ENCODE data around the gene TUBGCP6. TPM values are rescaled to one million over a fixed set of nuclear protein-coding genes. Genes with fewer than 3 reads are reported as not detected.

TUBGCP6 gene
- polyA plus RNA-seq, 1 experiment: 8.5 TPM

GRCh38 chr22:50186181-50186714 is 58.6 kb downstream of the TUBGCP6 start:
- no peak for DNase-seq (ENCODE audit: low read depth, low spot score)
- H3K4me3 ChIP-seq (ENCODE audit: low read depth, low read length): peak overlapping the region; percentile 67
- no peaks in the 10 kb centered on the region; the same call in 1 of the 2 replicates for H3K9me3 ChIP-seq (ENCODE audit: control insufficient read depth, insufficient read depth, low read length)
- ChIA-PET CTCF (interaction anchor here (0.7 kb wide), 1 partner anchor 38 kb away, joined by 3 read pairs; no protein-coding TSS in a partner anchor), POLR2A (interaction anchor here (0.6 to 0.7 kb wide), 2 partner anchors 205 to 224 kb away, joined by 4 read pairs; no protein-coding TSS in a partner anchor)
- no peak overlapping the region for H3K27ac ChIP-seq (ENCODE audit: low read depth, low read length)
- TF ChIP-seq, protein P1, sequence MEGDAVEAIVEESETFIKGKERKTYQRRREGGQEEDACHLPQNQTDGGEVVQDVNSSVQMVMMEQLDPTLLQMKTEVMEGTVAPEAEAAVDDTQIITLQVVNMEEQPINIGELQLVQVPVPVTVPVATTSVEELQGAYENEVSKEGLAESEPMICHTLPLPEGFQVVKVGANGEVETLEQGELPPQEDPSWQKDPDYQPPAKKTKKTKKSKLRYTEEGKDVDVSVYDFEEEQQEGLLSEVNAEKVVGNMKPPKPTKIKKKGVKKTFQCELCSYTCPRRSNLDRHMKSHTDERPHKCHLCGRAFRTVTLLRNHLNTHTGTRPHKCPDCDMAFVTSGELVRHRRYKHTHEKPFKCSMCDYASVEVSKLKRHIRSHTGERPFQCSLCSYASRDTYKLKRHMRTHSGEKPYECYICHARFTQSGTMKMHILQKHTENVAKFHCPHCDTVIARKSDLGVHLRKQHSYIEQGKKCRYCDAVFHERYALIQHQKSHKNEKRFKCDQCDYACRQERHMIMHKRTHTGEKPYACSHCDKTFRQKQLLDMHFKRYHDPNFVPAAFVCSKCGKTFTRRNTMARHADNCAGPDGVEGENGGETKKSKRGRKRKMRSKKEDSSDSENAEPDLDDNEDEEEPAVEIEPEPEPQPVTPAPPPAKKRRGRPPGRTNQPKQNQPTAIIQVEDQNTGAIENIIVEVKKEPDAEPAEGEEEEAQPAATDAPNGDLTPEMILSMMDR (IDR thresholded peaks at IDR 0.05; ENCODE audit: low read depth, low read length): no peak
- H3K27me3 ChIP-seq (ENCODE audit: control insufficient read depth, insufficient read depth, low read length): no peaks in the 10 kb centered on the region

GRCh38 chr22:50185375-50186087 is 59.3 kb downstream of the TUBGCP6 start, which contains the start of gene TRABD:
Gene TRABD (plus strand): TSS chr22:50185913. CDS start chr22:50193061, 7,148 bp downstream.
- Histone ChIP-seq H3K9me3 (ENCODE audit: control insufficient read depth, insufficient read depth, low read length) (no peaks in the 10 kb centered on the region; the same call in 1 of the 2 replicates), H3K27ac (ENCODE audit: low read depth, low read length) (no peak within 1 kb of the TSS), H3K4me3 (ENCODE audit: low read depth, low read length) (peak within 1 kb of the TSS; percentile 67), H3K27me3 (ENCODE audit: control insufficient read depth, insufficient read depth, low read length) (no peaks in the 10 kb centered on the region)
- TF ChIP-seq, protein P1 (IDR thresholded peaks at IDR 0.05; ENCODE audit: low read depth, low read length): no peak
- ChIA-PET CTCF (no interaction called here), POLR2A (interaction anchor here (0.6 kb wide), 1 partner anchor 249 kb away, joined by 3 read pairs; no protein-coding TSS in a partner anchor)
- DNase-seq (ENCODE audit: low read depth, low spot score): peak; percentile 56

DNA sequence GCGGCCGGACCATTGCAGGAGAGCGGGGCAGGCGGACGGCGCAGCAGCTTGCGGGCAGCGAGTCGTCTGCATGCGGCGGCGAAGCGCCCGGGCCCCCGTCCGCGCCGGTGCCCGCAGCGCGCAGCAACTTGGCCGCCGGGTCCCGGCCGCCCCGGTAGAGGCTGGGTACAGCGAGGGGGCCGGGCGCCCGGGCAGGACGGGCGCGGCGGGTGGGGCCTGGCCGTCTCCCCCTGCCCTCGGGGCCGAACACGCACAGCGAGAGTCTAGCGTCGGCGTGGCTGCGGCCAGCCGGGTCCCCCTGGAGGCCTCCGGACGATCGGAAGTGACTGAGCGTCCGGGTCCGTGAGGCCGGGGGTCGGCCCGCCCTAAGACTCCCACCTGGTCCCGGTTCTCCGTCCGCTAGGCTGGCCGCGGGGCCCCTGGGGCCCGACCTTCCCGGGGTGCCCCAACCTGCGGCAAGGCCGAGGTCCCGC is 59.9 kb downstream of the TUBGCP6 start:
- POLR2A ChIA-PET: interaction anchor here (0.6 kb wide), 1 partner anchor 249 kb away, joined by 3 read pairs; no protein-coding TSS in a partner anchor

GRCh38 chr22:50184004-50184901 is 60.6 kb downstream of the TUBGCP6 start:
- TF ChIP-seq, protein P1 (IDR thresholded peaks at IDR 0.05; ENCODE audit: low read depth, low read length): no peak; the same call in 1 of the 2 replicates
- ChIA-PET CTCF (no interaction called here), POLR2A (no interaction called here)
- no peak for DNase-seq (ENCODE audit: low read depth, low spot score)
- Histone ChIP-seq H3K4me3 (ENCODE audit: low read depth, low read length) (no peak overlapping the region), H3K27me3 (ENCODE audit: control insufficient read depth, insufficient read depth, low read length) (no peaks in the 10 kb centered on the region), H3K9me3 (ENCODE audit: control insufficient read depth, insufficient read depth, low read length) (no peaks in the 10 kb centered on the region; the same call in 1 of the 2 replicates), H3K27ac (ENCODE audit: low read depth, low read length) (no peak overlapping the region)

More for the DNA sequence above, 59.9 kb downstream of the TUBGCP6 start:
- Histone ChIP-seq H3K4me3 (ENCODE audit: low read depth, low read length) (peak overlapping the region; percentile 61), H3K9me3 (ENCODE audit: control insufficient read depth, insufficient read depth, low read length) (no peaks in the 10 kb centered on the region; the same call in 1 of the 2 replicates), H3K27me3 (ENCODE audit: control insufficient read depth, insufficient read depth, low read length) (no peaks in the 10 kb centered on the region), H3K27ac (ENCODE audit: low read depth, low read length) (no peak overlapping the region)
- TF ChIP-seq, protein P1 (IDR thresholded peaks at IDR 0.05; ENCODE audit: low read depth, low read length): no peak
- CTCF ChIA-PET: no interaction called here
- DNase-seq (ENCODE audit: low read depth, low spot score): no peak
